Fibroblast of lung (primary cell): ENCODE measurements around the gene HAS3. TPM values are rescaled to one million over a fixed set of nuclear protein-coding genes. Genes with fewer than 3 reads are reported as not detected.

ENCODE experiments used
- DNase-seq, 2 donors: peaks; one replicate each; pipeline versions ENCODE4 v3.0.0 to v3.0.0-alpha.2; 2010; ENCODE audit warnings: low read depth in 2 of 2
- H2AFZ ChIP-seq: 2 replicates; pipeline ENCODE4 v1.5.1; 2012; ENCODE audit warnings: low read length, control low read depth, inconsistent platforms
- H3K27ac ChIP-seq: 2 replicates; pipeline ENCODE4 v1.5.1; 2011; ENCODE audit warnings: low read length, control low read depth; ENCODE audit not compliant: insufficient read depth
- H3K27me3 ChIP-seq: 2 replicates; pipeline ENCODE4 v1.5.1; 2011; ENCODE audit warnings: mild to moderate bottlenecking, low read length; ENCODE audit not compliant: control insufficient read depth, insufficient read depth
- H3K36me3 ChIP-seq: 2 replicates; pipeline ENCODE4 v1.5.1; 2011; ENCODE audit warnings: low read length; ENCODE audit not compliant: control insufficient read depth, insufficient read depth
- H3K4me1 ChIP-seq: 2 replicates; pipeline ENCODE4 v1.5.1; 2011; ENCODE audit warnings: low read length; ENCODE audit not compliant: control insufficient read depth, insufficient read depth; ENCODE audit errors: extremely low read depth
- H3K4me2 ChIP-seq: 2 replicates; pipeline ENCODE4 v1.5.1; 2011; ENCODE audit warnings: low read length, control low read depth; ENCODE audit not compliant: insufficient read depth; ENCODE audit errors: extremely low read depth
- H3K4me3 ChIP-seq, 4 experiments: fragments of 200-600 bp in 1 of 4; sonication (generic) in 1 of 4; replicated peaks in 1 of 4; 2 replicates each; pipeline ENCODE4 v1.5.1; 2011 to 2016; ENCODE audit warnings: low read length in 4 of 4, low read depth in 3 of 4, mild to moderate bottlenecking in 3 of 4, control low read depth in 2 of 4, inconsistent platforms in 1 of 4, mixed read lengths in 1 of 4; ENCODE audit not compliant: insufficient read depth in 1 of 4; ENCODE audit errors: control extremely low read depth in 1 of 4
- H3K79me2 ChIP-seq: 2 replicates; pipeline ENCODE4 v1.5.1; 2012; ENCODE audit warnings: mild to moderate bottlenecking, low read length, inconsistent platforms; ENCODE audit not compliant: control insufficient read depth, insufficient read depth
- H3K9ac ChIP-seq: 2 replicates; pipeline ENCODE4 v1.5.1; 2011; ENCODE audit warnings: mild to moderate bottlenecking, low read length, control low read depth; ENCODE audit not compliant: insufficient read depth
- H3K9me3 ChIP-seq: 2 replicates; pipeline ENCODE4 v1.5.1; 2012; ENCODE audit warnings: low read depth, low read length; ENCODE audit not compliant: control insufficient read depth, insufficient read depth
- H4K20me1 ChIP-seq: 2 replicates; pipeline ENCODE4 v1.5.1; 2011; ENCODE audit warnings: low read length; ENCODE audit not compliant: control insufficient read depth, insufficient read depth; ENCODE audit errors: extremely low read depth
- CTCF ChIP-seq, 2 donors: IDR thresholded peaks in 1 of 2; conservative IDR thresholded peaks in 1 of 2; 1 replicate in 1 of 2; 2 replicates in 1 of 2; pipeline ENCODE4 v1.5.1; 2011 to 2012; ENCODE audit warnings: low read length in 2 of 2, control low read depth in 1 of 2, inconsistent platforms in 1 of 2, low read depth in 1 of 2, mild to moderate bottlenecking in 1 of 2
- EZH2 ChIP-seq: IDR thresholded peaks from 2 replicates; pipeline ENCODE4 v1.5.1; 2012; ENCODE audit warnings: low read length, control low read depth, mild to moderate bottlenecking; ENCODE audit errors: missing control alignments
- polyA plus RNA-seq, 2 donors: library from polyadenylated mRNA; depleted of rRNA in 1 of 2; stranded (reverse) in 1 of 2; unstranded in 1 of 2; fragments of >200 nt; gene quantifications; 2 replicates each; pipeline ENCODE4 v1.2.1, GENCODE V29; 2011 to 2012; ENCODE audit warnings: missing spikeins in 1 of 2
- total RNA-seq: library from RNA; depleted of rRNA; stranded (reverse); fragments of >200 nt; gene quantifications from 2 replicates; pipeline ENCODE4 v1.2.1, GENCODE V29; 2014

The HAS3 gene
- total and polyA plus RNA-seq, 2 donors (not counting 1 experiment from before 2014, with no cell fraction given) = 0.27 to 0.33 TPM

- TF ChIP-seq CTCF (conservative IDR thresholded peaks at IDR 0.05 in 1 of 2, IDR thresholded peaks at IDR 0.05 in 1 of 2; ENCODE audit: low read depth in 1 of 2, low read length in 2 of 2) = no peak
- TF ChIP-seq EZH2 = no peak
- Histone ChIP-seq H4K20me1 (no peaks in the 10 kb centered on the region), H3K27me3 (no peaks in the 10 kb centered on the region), H3K9me3 (no peaks in the 10 kb centered on the region), H2AFZ (no peak overlapping the region), H3K4me3 (no peak overlapping the region), H3K27ac (peak overlapping the region; percentile 51), H3K4me2 (peak overlapping the region; percentile 76), H3K4me1 (peaks cover 20% of the 10 kb centered on the region), H3K79me2 (no peaks in the 10 kb centered on the region), H3K9ac (no peak overlapping the region), H3K36me3 (peaks cover 2% of the 10 kb centered on the region)
- DNase-seq = peak; percentile 61 to 80
Measured at GRCh38 chr16:69166221-69166833, 60.9 kb downstream of the HAS3 start.

DNA sequence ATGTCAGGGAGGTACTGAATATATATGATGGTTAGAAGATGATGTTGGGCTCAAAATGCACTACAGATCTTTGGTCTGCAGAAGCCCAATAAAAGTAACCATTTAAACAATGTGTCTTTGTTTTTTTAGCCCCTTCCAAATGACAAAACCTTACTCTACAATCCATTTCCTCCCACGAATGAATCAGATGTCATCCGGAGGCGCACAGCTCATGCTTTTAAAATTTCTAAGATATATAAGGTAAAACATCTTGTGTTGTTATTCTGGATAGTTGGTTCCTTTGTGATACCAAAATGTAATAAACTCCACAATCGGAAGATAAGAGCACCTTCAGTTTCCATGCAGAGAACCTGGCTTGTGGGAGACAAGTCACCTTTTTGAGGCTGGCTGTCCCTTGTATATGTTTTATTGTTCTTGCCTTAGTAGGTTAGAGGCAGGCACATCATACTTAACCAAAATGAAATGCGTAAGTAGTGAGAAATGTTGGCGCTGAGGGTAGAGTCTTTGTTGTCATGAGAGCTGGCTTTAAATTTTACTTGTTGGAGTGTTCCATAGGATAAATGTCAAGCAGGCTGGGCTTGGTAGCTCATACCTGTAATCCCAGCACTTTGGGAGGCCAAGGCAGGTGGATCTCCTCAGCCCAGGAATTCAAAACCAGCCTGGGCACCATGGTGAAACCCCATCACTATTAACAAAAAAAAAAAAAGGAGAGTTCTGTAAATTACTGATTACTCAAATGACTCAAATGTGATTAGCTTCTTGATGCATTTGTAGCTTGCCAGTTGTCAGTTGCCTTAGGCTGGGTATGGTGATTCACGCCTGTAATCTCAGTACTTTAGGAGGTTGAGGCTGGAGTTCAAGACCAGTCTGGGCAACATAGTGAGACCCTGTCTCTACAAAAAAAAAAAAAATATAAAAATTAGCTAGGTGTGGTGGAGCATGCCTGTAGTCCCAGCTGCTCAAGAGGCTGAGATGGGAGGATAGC, 61.8 kb downstream of the HAS3 start:
- no peaks in the 10 kb centered on the region for H3K27me3 ChIP-seq
- H3K4me2 ChIP-seq = peak overlapping the region; percentile 46
- no peak overlapping the region for H3K4me3 ChIP-seq
- H3K9me3 ChIP-seq = no peaks in the 10 kb centered on the region
- no peak overlapping the region for H2AFZ ChIP-seq
- no peaks in the 10 kb centered on the region for H4K20me1 ChIP-seq
- H3K27ac ChIP-seq = peak overlapping the region; percentile 51
- no peak for TF ChIP-seq EZH2
- TF ChIP-seq CTCF (conservative IDR thresholded peaks at IDR 0.05 in 1 of 2, IDR thresholded peaks at IDR 0.05 in 1 of 2; ENCODE audit: low read depth in 1 of 2, low read length in 2 of 2) = no peak
- H3K4me1 ChIP-seq = peaks cover 24% of the 10 kb centered on the region
- no peaks in the 10 kb centered on the region for H3K79me2 ChIP-seq
- peaks cover 2% of the 10 kb centered on the region for H3K36me3 ChIP-seq
- DNase-seq = peak in 1 of 2 donors; percentile 71
- H3K9ac ChIP-seq = no peak overlapping the region

Other genes starting within 250 kb of the HAS3 start
- 39.0 and 55.7 TPM in 2 replicates for gene CHTF8, start 26.9 kb downstream of the HAS3 start, total RNA-seq
- 74.3 and 83.0 TPM in 2 replicates for gene CHTF8, start 26.9 kb downstream of the HAS3 start, polyA plus RNA-seq
- gene UTP4, start 27.0 kb downstream of the HAS3 start, total RNA-seq = 14.4 and 14.9 TPM in 2 replicates
- gene UTP4, start 27.0 kb downstream of the HAS3 start, polyA plus RNA-seq = 56.5 and 80.1 TPM in 2 replicates
- gene SNTB2, start 81.5 kb downstream of the HAS3 start, total RNA-seq = 39.5 and 63.3 TPM in 2 replicates
- 45.3 and 51.8 TPM in 2 replicates for gene SNTB2, start 81.5 kb downstream of the HAS3 start, polyA plus RNA-seq
- gene VPS4A, start 205.7 kb downstream of the HAS3 start, total RNA-seq = 30.0 and 39.8 TPM in 2 replicates
- gene VPS4A, start 205.7 kb downstream of the HAS3 start, polyA plus RNA-seq = 14.5 and 18.4 TPM in 2 replicates
- gene PDF, start 224.9 kb downstream of the HAS3 start, total RNA-seq = 13.4 and 14.4 TPM in 2 replicates
- 8.7 and 9.2 TPM in 2 replicates for gene PDF, start 224.9 kb downstream of the HAS3 start, polyA plus RNA-seq
- gene COG8, start 233.9 kb downstream of the HAS3 start, total RNA-seq = 29.2 and 31.1 TPM in 2 replicates
- gene COG8, start 233.9 kb downstream of the HAS3 start, polyA plus RNA-seq = 20.0 and 26.4 TPM in 2 replicates
- 20.0 and 28.2 TPM in 2 replicates for gene NIP7, start 234.1 kb downstream of the HAS3 start, total RNA-seq
- 13.3 and 19.7 TPM in 2 replicates for gene NIP7, start 234.1 kb downstream of the HAS3 start, polyA plus RNA-seq
- gene TMED6, start 246.1 kb downstream of the HAS3 start, total RNA-seq = not detected in 2 replicates
- 0.08 TPM in 1 of 2 replicates, not detected in the other for gene TMED6, start 246.1 kb downstream of the HAS3 start, polyA plus RNA-seq